Vagina (tissue), 2 donors: ENCODE measurements around the gene DDO.

Source experiments
- CTCF ChIP-seq, 3 experiments: fragments of 450-650 bp in 2 of 3; fragments of 200-600 bp in 1 of 3; sonication (generic) in 1 of 3; IDR thresholded peaks; one replicate each; pipeline ENCODE4 v1.5.1; 2017 to 2019; ENCODE audit warnings: antibody characterized with exemption in 3 of 3, mild to moderate bottlenecking in 2 of 3, moderate library complexity in 2 of 3
- POLR2A ChIP-seq, 2 donors: fragments of 450-650 bp; IDR thresholded peaks; one replicate each; pipeline ENCODE4 v1.6.1; 2017; ENCODE audit warnings: antibody characterized with exemption in 2 of 2, mild to moderate bottlenecking in 2 of 2, moderate library complexity in 2 of 2
- POLR2AphosphoS5 ChIP-seq, 2 donors: sonication (generic); formaldehyde crosslinking; IDR thresholded peaks; one replicate each; pipeline ENCODE4 v1.9.0; 2017; ENCODE audit warnings: antibody characterized with exemption in 2 of 2, mild to moderate bottlenecking in 2 of 2, low read depth in 1 of 2; ENCODE audit not compliant: insufficient read depth in 1 of 2

- no peak for TF ChIP-seq POLR2AphosphoS5 (IDR thresholded peaks at IDR 0.05; ENCODE audit: insufficient read depth in 1 of 2, low read depth in 1 of 2)
- no peak for TF ChIP-seq CTCF (IDR thresholded peaks at IDR 0.05)
- TF ChIP-seq POLR2A (IDR thresholded peaks at IDR 0.05), result no peak
These were observed 43.1 kb upstream of the DDO start for GRCh38 chr6:110458476-110458875.
